ENCODE results near the gene IER2. TPM values are rescaled to one million over a fixed set of nuclear protein-coding genes. Genes with fewer than 3 reads are reported as not detected.

Gene IER2
- total and polyA plus RNA-seq, 9 of the 15 experiments (the other 6 are each of a cell fraction or from before 2014, with no cell fraction given) = 4.5 to 205 (median 23.7) TPM

GRCh38 chr19:13116282-13117175, 33.7 kb upstream of the IER2 start, which contains the start of gene TRMT1 (continued):
- no peak for TF ChIP-seq PBX2 (CRISPR knock-in tag; IDR thresholded peaks at IDR 0.05; ENCODE audit: low read depth)
- peak; percentile 80 for TF ChIP-seq PBX2 (tag; conservative IDR thresholded peaks at IDR 0.05; ENCODE audit: low read depth)
- no peak for TF ChIP-seq E4F1 (CRISPR knock-in tag; IDR thresholded peaks at IDR 0.05; ENCODE audit: borderline replicate concordance)
- TF ChIP-seq NFIX (CRISPR knock-in tag; IDR thresholded peaks at IDR 0.05; ENCODE audit: low read depth) = no peak
- no peak for TF ChIP-seq STAT6 (CRISPR knock-in tag; IDR thresholded peaks at IDR 0.05)
- no peak for TF ChIP-seq BRCA1 (IDR thresholded peaks at IDR 0.05)
- TF ChIP-seq BRCA1 (CRISPR knock-in tag; IDR thresholded peaks at IDR 0.05) = no peak
- TF ChIP-seq ZHX1 (conservative IDR thresholded peaks at IDR 0.05; ENCODE audit: low read length) = no peak
- TF ChIP-seq KLF13 (tag; IDR thresholded peaks at IDR 0.05; ENCODE audit: borderline replicate concordance, low read depth) = no peak
- TF ChIP-seq PCBP2 (IDR thresholded peaks at IDR 0.05; ENCODE audit: low read depth, low read length, poor library complexity, severe bottlenecking) = no peak
- TF ChIP-seq ASH1L (IDR thresholded peaks at IDR 0.05; ENCODE audit: borderline replicate concordance, low read depth, partially characterized antibody) = peak; percentile 71
- TF ChIP-seq TFAM (CRISPR knock-in tag; conservative IDR thresholded peaks at IDR 0.05) = no peak
- TF ChIP-seq RFX7 (CRISPR knock-in tag; IDR thresholded peaks at IDR 0.05) = no peak
- no peak for TF ChIP-seq SMC3 (conservative IDR thresholded peaks at IDR 0.05; ENCODE audit: insufficient read depth, low read depth, low read length)
